NOMO-1 treated with DMSO at 0.1 percent for 48 hours (cell line): Measurements from ENCODE around the gene SYNE2.

Experiments
- DNase-seq: peaks from one replicate; lab custom pipeline; 2025; ENCODE audit not compliant: unreplicated experiment; lab: John Stamatoyannopoulos, UW

Gene SYNE2

DNA sequence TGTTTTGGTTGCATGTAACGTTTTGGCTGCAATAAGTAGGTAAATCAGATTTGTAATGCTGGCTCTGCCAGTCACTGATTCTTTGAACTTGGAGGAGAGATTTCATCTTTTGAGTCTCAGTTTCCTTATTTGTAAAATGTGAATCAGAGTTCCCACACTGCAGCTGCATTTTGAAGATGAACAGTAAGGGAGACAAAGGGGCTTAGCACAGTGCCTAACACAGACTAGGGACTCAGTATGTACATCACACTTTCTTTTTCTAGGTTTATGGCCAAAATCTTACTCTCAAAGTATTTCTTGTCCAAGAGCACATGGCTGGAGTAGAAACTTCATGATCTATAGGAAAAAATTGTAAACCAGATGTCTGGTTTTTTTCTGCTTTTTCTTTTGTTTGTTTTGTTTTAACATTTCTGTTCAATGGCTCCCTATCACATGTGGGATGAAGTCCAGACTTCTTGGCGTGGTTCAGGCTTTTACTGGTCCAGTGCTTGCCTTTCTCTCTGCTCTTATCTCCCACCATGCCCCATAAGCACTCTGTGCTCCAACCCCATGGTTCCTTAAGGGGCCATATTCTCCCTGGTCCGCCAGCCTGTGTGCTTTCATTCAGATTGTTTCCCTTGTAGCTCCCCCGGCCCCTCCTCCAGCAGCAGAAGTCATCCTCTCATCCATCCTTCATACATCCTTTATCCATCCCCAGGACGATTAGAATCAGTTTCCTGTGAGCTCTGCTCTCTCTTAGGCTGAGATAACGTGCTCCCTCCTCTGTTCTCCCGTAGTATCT is 58.0 kb downstream of the SYNE2 start:
- no peak for DNase-seq

DNA sequence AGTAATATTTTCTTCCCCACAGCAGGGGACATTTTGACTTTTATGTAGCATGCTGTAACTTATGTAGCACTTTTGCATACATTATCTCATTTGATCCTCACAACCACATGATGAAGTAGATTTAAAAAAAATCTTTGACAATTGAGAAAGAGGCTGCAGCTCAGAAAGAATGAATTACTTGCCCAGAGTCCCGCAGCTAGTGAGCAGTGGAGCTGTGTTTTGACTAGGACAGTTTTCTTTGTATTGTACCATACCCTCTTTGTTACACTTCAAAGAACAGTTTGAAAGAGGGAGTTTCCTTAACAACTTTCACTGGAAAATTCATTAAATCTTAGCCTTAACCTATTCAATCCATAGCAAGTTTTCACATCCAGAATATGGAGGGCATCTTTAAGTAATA is 58.6 kb downstream of the SYNE2 start:
- no peak for DNase-seq

DNA sequence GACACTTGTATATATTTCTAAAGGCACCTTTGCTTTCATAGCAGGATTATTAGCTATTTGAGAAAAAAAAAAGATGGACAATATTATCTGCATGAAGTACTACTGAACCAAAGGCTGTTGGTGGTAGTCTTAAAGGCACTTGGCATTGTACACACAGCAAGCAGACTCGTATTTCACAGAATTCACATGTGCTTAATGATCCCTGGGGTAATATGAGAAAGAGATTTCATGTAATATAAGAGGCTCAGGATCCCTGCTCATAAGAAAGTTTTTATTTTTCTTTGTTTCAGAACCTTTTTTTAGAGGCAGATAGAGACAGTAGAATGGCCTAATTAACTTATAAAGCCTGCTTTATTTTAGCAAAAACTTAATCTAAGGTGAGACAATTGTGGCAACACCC is 59.5 kb downstream of the SYNE2 start:
- DNase-seq: no peak

DNA sequence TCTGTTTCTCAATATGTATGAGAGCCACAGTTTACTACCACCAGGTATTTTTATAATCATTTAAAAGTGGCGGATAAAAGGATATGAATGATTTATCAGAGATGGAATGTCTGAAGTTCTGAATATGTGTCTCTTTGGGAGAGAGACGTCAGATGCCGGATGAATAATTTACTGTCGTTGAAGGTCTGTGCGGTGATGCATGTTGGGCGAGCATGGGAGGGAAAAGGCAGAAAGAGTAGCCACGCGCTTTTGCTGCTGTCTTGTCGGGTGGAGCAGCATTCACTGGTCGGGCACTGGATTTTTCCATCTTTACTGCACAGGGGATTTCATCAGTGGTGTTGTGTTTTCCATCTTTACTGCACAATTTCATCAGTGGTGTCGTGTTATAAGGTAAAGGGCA is 65.6 kb downstream of the SYNE2 start:
- DNase-seq: no peak

DNA sequence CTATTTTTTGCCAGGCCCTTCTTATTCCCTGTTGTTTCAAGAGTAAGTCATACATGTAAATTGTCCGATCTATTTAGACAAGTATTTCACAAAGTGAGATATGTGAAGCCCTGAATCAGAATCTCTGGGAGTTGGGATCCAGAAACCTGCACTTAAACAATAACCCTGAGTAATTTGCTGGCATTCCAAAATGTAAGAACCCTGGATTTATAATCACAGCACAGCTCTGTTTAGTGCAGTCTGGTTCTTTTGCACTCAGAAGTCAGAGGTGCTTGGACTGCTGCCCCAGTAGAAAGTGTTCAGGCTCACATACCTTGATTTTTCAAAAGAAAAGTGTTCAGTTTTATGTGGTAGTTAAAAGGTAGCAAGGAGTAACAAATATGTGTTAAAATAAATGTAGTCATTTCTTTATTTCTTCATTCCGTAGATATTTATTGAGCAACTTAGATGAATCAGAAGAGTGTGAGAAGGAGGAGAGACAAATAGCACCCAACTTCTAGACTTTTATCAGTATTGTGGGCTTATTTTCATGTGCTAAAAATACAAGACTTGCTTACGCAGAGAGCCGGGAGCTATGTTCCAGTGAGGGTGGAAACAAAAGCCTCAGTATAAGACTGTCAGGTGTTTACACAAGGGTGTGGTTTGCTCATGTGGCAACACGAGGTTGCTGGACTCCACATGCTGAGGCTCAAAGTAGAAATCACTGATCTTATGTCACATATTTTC is 70.1 kb downstream of the SYNE2 start:
- DNase-seq: no peak

DNA sequence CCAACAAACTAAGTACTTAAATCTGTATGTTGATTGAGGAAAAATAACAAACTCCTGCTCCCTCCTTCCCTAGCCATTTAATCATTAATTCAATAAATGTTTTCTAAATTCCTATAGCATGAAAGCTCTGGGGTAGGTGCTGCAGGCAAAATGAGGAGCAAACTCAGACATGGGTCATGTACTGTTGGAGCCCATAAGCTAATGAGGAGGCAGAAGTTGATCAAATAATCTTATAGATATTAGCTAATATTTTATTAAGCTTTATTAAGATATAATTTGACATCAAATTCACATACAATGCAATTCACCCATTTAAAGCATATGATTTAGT is 70.6 kb downstream of the SYNE2 start:
- no peak for DNase-seq

DNA sequence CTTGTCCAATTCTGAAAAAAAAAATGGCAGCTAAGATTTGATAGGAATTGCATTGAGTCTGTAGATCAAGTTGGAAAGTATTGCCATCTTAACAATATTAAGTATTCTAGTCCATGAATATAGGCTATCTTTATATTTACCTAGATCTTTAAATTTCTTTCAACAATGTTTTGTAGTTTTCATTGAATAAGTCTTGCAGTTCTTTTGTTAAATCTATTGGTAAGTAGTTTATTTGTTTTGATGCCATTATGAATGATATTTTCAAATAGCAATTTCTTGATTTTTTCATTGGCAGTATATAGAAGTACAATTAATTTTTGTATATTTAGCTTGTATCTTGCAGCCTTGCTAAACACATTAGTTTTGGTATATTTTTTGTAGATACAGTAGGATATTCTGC is 71.6 kb downstream of the SYNE2 start:
- DNase-seq: no peak

DNA sequence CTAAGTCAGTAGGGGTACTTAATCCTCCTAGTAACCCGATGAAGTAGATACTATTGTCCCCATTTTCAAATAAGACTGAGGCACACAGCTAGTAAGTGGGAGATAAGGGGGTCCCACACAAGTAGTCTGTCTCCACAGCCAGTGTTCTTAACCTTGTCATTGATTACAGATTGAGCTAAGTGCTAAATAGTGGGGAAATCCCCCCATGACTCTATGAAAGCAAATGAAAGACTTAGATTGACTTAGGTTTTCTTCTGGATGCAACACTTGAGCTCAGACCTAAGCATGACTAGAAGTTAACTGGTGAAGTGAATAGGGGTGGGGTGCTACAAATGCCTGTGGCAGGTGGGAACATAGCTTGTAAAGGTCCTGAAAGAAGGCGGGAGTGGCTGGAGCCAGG is 73.8 kb downstream of the SYNE2 start:
- DNase-seq: no peak

DNA sequence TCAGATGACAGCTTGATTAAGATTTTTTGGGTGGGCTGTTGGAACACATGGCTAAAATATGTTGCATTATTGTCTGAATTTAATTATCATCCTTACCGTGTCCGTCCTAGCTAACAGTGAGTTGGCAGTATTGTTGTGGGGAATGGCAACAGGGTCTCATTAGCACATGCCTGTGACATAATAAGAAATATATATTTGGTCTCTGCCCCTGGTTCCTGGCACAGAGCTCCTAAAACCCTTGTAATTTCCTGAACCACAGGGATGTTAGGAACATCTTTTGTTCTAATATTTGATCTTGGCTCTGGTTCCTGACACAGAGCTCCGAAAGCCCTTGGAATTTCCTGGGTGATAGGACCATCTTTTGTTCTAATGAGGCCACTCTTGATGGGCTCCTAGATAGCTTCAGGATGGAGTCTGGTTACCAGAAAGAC is 76.0 kb downstream of the SYNE2 start:
- DNase-seq: no peak

DNA sequence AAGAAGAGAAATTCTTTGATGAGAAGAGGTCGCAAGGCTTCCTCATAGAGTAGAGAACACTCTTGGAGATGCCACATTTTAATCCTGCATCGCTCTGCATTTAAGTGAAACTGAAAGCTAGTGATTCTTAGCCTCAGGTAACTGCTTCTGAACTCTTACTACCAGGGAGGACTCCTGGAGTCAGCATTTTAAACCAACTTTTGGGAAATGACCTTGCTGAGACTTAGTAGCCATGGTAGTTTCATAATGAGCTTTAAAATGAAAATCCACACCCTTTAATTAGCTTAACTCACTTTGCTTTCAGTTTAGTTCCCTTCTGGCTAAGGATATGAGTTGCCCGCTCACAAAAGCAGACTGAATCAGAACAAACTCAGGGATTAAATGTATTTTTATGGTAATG is 80.3 kb downstream of the SYNE2 start:
- DNase-seq: no peak

DNA sequence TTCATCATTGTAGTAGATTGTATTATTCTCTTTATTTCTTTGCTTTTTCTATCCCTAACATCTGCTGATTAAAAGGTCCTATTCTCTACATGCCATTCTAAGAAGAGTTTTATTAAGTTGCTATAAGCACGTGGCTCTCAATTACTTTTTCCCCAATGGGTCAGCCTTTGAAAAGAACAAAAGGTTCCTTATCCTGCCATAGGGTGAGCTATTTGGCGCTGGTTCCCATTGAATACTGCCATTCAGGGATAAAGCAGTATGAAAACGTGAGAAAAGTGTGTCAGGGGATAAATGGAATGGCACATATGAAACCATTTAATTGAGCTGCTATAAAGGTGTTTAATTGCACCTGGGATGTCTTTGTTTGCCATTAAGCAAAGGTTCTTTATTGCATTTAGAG is 80.9 kb downstream of the SYNE2 start:
- DNase-seq: no peak

DNA sequence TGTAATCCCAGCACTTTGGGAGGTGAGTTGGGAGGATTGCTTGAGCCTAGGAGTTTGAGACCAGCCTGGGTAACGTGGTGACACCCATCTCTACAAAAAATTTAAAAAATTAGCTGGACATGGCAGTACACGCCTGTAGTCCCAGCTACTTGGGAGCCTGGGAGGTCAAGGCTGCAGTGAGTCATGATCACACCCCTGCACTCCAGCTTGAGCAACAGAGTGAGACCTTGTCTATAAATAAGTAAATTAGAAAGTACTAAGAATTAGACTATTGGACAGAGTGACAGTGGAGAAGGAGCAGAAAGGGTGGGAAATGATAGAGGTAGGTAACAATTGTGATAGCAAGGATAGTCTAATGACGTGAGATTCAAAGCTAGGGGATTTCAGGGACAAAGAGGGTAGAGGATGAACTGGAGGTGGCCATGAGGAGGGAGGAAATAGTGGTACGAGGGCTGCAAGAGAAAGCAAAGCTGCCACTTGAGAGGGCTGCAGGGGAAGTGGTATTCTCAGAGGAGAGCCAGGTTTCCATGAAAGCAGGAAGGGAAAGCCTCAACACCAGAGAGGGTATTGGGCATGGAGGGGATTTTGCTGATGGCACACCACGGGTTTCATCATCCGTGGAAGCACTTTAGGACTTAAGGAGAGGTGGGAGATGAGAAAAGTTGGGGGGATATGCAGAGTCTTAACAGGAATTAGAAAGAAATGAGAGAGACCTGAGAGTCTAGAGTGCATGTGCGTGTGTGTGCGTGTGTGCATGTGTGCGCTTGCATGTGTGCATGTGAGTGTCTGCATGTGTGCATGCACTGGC is 85.6 kb downstream of the SYNE2 start:
- no peak for DNase-seq

DNA sequence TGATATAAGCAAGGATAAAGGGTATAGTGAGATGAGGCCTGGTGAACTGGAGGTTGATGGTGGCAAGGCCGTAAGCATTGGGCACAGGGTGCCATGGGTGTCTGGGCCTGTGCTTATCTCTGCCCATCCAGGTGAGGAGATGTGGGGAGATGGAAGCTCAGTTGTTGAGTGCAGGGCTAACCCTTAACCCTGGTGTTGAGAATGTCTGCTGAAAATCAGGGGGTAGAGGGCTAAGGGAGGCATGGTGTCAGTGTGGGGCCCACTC is 86.1 kb downstream of the SYNE2 start:
- no peak for DNase-seq

DNA sequence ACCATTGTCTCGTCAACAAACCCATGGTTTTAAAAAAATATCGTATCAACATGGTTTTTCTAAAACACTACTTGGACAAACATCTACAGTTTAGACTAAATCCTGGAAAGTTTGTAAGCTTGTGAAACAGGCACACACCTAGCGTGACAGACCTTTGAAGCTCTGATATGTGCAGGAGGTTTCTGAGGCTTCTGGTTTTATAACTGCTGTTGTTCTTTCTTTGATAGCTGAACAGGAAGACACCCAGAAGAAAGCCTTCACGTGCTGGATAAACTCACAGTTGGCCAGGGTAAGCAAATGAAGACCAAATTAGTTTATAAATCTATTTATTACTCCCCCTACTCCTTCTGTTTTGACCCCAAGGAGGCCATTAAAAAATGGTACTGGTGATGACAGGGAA is 87.6 kb downstream of the SYNE2 start:
- DNase-seq: no peak

DNA sequence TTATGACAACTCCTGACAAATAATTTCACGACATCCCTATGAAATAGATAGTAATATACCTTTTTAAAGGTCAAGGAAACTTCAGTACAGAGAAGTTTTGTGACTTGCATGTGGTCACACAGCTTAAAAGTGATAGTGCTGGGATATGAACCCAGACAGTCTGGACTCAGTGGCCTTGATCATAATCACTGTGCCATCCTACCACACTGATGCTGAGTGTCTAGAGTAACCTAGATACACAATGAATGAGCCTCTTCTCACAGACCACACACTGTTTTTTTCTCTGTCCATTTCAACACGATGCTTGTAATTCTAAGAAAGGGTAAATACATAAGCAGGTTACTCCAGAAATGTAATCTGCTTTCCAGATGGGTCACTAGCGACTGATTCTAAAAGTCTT is 88.2 kb downstream of the SYNE2 start:
- no peak for DNase-seq

DNA sequence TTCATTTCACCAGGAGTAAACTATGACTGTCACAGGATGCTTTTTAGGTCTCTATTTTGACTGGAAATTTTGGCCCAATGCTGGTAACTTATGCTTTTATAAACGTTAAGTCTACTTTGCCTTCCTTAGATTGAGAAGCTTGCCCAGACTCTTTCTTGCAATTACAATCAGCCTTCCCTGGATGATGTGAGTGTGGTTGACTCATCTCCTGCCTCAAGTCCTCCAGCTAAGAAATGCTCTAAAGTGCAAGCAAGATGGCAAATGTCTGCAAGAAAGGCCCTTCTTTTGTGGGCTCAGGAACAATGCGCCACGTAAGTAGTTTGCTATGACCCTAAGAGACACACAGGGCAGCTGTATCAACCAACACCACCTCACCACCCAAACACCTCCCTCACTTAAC is 96.9 kb downstream of the SYNE2 start:
- DNase-seq: no peak

DNA sequence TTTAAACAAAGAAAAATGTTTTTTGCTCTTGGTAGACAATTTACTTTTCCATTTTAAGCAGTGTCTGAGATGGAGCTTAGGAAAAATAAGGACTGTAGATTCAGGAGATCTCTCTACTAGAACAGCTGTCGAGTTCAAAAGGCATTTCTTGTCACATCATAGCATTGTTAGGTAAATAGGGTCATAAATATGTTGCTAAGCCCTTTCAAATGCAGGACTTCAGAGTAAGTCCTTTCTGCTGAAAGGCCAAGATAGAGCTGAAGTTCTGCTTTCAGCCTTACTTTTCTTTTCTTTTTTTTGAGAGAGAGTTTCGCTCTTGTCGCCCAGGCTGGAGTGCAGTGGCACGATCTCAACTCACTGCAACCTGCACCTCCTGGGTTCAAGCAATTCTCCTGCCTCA is 98.2 kb downstream of the SYNE2 start:
- no peak for DNase-seq

DNA sequence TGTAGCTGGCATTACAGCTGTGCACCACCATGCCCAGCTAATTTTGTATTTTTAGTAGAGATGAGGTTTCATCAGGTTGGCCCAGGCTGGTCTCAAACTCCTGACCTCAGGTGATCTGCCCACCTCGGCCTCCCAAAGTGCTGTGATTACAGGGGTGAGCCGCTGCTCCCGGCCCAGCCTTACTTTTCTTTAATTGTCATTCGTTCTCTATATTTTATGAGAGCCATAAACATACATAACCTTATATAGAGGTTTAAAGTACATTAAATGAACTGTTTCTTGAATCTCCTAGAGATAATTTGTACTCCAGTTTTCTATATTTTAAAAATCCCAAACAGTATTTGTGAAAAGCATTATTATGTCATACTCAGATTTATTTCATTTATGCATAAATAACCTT is 98.6 kb downstream of the SYNE2 start:
- DNase-seq: no peak

DNA sequence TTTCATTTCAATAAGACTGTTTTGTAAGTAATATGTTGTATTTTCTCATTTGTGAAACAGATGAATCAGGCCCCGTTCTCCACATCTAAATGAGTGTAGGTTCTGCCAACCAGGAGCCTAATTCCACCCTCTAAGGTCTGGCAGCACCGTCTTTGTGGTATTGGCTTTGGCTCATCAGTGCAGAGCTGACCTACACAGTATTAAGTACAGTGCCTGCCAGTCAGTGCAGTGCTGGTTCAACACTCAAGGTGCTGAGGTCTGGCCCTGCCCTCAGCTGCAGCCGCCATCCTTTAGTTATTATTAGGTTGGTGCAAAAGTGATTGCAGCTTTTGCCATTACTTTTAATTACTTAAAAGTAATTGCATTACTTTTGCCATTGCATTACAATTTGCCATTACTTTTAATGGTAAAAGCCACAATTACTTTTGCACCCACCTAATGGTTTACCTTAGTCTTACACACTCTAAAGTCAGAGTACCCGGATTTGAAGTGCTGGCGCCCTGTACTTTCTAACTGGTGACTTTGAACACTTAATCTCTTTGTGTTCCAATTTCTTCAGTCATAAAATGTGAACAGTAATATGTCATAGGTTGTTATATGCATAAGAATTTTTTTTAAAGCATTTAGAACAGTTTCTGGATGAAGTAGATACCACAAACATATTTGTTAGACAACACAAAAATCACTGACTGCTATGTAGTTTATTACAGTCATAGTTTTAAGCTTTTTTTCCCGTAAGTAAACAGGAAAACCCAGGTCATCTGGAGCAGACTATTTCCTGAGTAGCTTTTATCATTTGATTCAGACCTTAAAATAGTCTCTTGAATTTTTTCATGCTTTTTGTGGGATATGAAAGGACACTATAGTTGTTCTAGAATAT is 99.5 kb downstream of the SYNE2 start:
- DNase-seq: no peak

DNA sequence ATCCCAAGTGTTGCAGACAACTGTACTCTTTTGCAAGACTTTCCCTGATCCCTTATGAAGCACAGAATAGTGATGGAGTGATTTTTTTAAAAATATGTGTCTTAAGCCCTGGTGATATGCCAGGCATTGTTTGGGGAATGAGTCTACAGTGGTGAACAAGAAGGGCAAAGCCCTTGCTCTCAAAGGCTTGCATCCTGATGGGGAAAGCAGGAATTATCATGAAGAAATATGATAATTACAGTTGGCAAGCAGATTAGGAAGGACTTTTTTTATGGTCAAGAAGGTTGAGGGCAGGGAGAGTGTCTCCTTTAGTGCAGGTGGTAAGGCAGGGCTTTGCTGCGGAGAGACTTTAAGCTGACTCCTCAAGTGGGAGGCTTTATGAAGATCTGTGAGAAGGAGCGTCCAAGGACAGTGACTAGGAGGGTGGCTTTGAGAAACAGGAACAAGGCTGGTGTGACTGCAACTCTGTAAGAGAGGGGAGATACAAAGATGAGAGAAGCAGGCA is 100.2 kb downstream of the SYNE2 start:
- DNase-seq: no peak

DNA sequence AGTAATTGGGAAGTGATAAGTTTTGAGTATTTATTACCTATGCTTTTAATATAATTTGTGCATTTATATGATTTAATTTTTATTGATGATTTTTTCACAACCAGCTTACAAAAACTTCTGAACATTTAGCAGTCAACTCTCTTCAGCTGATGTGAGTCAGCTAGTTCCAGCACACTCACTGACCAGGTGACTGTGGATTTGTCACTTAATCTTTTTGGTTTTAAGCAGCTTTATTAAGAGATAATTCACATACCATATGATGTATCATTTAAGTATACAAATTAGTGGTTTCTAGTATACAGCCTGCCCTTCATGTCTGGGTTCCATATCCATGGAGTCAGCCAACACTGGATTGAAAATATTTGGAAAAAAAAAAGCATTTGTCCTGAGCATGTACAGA is 103.5 kb downstream of the SYNE2 start:
- DNase-seq: no peak
